Activated CD4-positive, alpha-beta T cell treated with anti-CD3 and anti-CD28 coated beads, Interleukin-2, amount 50 U/mL, for 48 hours (primary cell): ENCODE results near the gene UTS2R.
A peak's percentile ranks its signal among the peaks of the same experiment; 100 is the strongest.

Experiments
- DNase-seq, 2 experiments: peaks; one replicate each; pipeline ENCODE4 v3.0.0-alpha.2; 2020

UTS2R gene

DNA sequence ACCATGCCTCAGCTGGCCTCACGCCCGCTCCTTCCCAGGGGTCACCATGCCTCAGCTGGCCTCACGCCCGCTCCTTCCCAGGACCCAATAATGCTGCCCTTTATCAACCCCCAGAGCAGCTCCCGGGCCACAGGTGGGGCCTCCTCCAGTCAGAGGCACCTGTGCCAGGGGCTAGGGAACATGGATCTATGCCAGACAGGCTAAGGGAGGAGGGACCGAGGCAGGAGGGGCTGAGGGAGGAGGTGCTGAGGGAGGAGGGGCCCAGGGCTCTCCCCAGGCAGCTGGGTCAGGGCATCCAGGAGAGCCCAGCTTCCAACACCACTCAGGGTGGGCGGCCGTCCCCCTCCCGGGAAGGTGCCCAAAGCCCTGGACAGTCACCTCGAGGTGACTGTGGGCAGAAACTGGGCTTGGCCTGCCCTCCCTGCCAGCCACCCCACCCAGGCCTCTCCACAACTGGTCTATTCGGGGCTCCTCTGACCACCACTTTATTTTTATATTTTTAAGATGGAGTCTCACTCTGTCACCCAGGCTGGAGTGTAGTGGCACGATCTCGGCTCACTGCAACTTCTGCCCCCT is 19.4 kb downstream of the UTS2R start:
- DNase-seq = no peak

DNA sequence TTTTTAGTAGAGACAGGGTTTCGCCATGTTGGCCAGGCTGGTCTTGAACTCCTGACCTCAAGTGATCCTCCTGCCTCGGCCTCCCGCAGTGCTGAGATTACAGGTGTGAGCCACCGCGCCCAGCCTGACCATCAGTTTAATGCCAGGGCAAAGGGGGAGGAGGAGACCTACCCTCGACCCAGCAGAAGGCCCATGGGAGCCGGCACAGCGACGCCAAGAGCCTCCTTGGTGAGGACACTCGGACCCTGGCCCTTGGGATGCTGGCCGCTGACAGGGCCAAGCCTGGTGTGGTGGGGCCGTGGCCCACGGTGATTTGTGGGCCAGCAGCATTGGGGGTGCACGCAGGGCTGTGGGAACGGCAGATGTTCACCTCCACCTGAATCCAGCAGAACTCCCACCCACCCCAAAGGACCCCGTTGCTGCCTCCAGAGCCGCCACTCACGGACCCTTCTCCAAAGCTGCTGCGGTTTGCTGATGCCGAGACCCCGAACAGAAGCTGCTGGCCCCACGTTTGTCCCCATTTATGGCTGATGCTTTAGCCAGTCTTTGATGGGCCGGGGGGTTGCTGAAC is 20.0 kb downstream of the UTS2R start:
- DNase-seq = no peak

DNA sequence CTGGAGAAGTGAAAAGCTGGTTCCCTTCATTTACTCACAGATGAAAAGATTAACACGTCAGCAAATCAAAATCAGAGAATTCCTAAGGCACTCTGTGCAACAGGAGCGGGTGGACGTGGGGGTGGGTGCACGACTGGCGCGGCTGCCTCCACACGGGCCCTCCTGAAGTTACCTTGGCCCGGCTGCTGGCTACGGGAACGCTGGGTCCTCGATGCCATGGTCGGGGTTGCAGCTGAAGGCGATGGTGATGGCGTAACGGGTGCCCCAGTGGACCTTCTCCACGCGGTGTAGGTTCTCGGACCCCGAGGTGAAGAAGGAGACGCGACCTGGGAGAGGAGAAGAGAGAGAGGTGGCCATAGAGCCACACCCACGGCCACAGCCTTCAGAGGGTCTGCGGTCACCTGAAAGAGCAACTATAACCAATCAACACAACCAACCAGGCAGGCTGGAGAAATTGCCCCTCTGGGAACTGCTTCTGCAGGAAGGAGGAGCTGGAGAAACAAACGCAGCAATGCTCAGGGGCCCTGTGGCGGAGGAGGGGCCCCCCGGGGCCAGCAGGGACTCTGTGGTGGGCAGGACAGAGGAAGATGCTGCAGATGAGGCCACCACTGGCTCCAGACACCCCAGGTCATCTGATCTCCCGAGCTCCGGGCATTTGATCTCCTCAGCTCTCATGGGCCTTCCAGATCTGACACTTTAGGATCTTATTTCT is 20.8 kb downstream of the UTS2R start:
- no peak for DNase-seq

DNA sequence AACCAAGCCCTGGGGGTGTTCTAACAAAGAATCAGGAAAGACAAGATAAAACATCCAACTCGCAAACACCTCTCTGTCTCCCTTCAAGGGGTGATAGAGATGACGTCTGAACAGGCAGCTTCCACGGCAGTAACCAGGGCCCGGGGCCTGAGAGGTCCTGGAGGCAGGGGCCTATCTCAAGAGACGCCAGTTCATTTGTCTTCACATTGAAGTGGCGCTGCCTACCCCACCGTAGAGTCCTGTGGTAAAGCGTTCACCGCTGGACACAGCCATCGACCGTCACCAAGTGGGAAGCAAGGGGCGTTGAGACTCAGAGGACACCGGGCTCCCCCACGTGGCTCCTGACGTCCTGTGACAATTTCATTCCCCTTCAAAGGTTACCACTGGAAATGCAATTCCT is 21.4 kb downstream of the UTS2R start:
- DNase-seq = no peak

DNA sequence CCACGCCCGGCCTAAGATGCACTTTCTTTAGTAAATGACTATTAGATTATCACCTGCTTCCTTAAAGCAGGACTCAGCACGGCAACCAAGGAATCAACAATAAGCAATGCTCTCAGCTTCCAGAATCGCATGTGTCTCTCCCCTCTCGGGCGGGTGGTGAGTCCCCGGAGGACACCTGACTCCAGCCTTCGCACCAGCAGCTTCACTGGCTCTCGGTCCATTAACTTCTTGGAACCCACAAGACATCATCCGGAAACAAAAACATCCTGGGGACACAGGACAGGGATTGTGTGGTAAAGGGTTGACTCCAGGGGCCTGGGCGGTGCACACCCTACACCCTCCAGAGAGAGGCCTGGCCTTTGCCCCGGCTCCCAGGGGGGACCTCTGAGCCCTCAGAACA is 22.7 kb downstream of the UTS2R start:
- DNase-seq = no peak

DNA sequence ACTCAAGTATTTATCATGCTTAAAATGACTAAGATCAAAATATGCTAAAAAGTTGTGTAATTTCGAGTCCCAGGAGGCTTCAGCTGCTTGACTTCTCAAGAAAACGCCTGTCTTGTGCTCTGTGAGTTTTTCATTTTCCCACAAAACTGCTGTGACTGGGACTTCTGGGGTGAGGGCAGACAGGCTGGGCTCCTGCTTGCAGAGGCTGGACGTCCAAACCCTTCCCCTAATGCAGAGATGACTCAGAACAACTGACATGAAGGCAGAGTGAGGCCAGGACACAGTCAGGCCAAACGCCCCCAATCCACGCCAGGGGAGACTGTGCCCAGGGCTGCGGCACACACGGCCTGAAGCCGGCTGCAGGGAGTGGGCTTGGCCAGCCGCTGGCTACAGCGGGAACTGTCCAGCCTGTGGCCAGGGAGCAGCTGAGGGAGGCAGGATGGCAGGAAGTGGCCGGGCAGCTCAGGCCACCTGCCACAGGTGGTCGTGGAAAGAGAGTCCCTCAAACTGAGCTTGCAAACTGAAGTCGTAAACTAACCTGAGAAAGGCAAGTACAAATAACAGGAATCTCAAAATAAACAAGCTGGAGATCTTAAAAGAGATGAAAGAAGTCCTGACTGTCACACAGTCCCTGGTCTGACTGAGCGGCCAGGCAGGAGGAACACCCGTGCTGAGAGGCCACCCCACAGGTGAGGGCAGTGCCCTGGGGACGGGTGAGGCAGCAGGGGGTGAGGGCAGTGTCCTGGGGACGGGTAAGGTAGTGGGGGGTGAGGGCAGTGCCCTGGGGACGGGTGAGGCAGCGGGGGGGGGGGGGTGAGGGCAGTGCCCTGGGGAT is 25.3 kb downstream of the UTS2R start:
- no peak for DNase-seq

DNA sequence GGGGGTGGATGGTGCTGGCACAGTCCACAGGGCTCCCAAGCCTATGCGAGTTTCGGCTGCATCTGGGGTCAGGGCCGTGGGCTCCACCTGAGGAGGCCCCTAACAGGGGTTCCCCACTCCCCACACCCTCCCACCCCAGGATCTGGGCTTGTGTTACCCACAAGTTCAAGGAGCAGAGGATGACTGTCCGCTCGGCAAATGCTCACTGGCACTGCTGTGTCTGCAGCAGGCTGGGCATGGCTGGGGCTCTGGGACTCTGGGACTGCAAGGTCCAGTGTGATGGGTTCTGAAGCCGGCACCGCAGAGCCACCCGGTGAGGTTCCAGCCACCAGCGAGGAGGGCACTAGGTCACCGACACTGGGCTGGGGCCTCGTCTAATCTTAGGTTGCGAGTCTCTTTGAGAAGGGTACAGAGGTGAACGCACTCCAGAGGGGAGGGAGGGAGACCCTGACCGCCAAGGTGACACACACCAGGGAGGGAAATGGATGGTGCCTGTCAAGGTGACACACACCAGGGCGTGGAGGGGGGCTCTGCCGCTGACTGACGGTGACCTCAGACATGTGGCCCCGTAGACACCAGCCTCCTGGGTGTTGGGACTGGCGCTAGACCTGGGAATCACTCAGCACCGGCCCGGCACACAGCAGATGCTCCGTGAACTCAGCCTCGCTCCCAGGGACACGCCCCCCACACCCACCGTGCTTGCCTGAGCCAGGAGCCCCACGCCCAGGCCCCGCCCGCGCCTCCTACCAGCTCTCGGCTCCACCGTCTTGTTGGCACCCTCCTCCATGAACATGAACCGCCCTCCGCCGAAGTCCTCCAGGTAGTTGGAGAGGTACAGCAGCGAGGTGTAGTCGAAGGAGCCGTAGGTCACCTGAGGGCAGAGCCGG is 26.1 kb downstream of the UTS2R start:
- no peak for DNase-seq

DNA sequence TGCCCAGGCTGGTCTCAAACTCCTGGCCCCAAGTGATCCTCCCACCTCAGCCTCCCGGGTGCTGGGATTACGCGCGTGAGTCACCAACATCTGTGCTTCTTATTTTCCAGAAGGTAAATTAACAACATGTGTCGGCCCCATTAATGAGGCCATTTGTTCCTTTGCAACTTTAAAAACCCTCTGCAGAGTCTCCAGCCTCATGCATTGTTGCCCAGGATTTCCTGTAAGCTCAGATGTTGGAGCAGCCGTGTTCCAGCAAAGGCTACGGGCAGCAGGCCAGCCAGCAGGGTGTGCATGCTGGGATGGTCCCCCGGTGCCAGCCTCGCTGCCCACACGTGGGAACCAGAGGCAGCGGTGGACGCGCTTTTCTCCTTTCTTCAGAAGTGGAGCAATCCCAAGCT is 27.5 kb downstream of the UTS2R start:
- DNase-seq = no peak

DNA sequence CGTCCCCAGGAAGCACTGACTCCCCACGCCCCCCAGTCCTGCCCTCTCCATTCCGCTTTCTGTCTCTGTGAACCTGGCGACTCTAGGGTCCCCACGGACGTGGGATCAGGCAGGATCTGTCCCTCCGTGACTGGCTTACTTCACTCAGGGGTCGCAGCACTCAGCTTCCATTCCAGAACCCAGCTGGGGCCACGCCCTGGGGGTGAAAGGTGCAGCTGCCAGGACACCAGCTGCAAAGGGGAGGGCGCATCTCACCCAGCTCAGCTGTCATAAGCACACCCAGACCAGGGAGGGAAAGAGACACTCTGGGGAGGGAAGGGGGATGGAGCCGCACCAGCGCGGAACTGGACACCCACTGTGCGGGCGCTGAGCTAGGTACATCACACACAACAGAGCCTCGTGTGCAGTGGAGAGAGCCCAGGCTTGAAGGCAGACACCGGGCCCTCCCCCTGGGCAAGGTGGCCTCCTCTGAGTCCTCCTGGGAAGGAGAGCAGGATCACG is 28.1 kb downstream of the UTS2R start:
- no peak for DNase-seq

DNA sequence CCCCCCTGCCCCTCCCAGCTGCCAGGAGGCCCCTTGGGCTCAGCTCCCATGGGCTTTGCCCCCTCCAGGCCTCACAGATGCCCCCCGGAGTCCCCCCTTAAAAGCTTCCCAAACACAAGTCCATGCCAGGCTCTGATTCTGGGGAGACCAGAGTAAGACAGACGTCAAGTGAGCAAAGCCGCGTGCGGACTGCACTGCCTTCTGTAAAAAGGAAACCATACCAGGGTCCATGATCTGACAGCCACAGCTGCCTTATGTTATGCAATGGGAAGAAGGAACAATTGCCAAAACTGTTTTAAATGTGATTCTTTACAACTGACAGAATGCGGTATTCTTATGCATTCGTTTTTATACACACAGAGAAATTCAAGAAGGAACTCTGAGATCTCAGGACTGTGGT is 28.6 kb downstream of the UTS2R start:
- DNase-seq = no peak

DNA sequence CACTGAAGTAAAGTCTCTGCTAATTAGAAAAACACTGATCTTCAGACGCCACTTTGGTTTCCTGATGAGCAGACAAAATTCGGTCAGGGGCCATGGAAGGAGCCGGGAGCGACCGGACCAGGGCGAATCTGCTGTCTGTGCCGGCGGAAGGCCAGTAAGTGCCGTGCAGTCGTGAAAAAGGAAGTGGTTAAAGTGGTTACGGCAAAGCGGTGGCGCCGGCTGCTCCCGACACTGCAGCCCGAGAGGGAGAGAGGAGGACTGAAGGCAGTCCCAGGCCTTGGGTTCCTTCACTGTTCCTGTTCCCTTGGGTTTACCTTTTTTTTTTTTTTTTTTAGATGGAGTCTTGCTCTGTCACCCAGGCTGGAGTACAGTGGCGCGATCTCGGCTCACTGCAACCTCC is 29.3 kb downstream of the UTS2R start:
- DNase-seq = peak; percentile 57 to 67

DNA sequence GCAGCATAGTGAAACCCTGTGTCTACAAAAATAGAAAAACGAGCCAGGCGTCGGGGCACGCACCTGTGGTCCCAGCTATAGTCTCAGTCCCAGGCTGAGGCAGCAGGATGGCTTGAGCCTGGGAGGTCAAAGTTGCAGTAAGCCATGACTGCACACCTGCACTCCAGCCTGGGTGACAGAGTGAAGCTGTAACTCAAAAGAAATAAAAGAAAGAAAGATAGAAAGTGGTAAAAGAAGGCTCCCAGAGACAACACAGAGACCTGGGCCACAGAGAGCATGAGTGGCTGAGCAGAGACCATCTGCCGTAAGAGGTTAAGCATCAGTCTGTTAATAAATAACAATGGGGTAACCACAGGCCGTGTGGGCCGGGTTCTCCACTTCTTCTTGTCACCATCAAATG is 31.3 kb downstream of the UTS2R start:
- DNase-seq = no peak

DNA sequence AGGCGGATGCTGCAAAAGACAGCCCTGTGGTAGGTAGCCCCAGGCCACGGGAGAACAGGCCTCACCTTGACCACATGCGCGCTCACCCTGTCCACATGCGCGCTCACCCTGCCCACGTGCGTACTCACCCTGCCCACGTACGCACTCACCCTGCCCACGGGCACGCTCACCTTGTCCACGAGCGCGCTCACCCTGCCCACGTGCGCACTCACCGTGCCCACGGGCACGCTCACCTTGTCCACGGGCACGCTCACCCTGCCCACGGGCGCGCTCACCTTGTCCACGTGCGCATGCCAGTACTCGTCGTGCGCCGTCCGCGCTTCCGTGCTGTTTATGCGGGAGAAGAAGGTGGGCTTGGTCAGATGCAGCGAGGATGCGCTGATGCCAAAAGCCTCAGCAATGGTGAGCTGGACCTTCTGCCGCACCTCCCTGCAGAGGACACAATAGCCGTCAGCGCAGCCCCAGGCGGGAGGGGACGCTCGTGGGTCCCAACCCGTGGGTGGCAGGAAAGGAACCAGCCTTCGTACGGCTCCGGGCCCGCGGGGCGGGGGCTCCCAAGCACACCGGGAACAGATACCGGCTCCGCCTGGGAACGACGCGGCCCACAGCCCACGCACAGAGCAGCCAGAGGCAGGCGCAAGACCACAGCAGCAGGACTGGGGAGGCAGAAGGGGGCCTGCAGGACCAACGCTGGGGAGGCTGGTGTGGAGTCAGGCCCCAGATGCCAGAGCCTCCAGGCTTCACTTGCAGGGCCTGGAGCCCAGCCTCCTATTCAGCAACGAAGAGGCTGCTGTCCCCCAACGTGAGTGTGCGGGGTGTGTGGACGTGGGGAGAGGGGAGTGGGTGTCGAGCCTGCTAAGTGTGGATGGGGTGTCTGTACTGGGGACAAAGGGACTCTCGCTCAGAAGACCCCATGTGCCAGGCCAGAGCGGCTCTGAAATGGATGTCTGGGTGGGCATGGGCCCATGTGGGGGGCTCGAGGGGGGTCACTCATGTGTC is 32.4 kb downstream of the UTS2R start:
- DNase-seq = no peak

DNA sequence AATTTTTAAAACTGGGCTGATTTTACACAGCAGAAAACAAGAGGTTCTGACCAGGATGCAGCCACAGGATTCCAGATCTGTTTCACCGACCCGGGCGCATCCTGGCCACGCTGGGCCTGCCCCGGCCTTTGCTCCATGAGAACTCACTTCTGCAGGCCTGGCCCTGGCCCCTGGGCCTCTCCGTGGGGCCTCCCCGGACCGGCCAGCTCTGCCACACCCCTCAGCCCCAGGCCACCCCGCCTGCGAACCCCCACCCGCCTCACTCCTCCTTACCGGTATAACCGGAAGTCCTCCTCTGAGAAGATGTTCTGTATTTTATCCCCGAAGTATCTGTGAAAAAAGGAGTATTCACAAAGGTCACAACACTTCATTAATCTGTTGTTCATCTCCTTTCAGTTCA is 33.5 kb downstream of the UTS2R start:
- no peak for DNase-seq

DNA sequence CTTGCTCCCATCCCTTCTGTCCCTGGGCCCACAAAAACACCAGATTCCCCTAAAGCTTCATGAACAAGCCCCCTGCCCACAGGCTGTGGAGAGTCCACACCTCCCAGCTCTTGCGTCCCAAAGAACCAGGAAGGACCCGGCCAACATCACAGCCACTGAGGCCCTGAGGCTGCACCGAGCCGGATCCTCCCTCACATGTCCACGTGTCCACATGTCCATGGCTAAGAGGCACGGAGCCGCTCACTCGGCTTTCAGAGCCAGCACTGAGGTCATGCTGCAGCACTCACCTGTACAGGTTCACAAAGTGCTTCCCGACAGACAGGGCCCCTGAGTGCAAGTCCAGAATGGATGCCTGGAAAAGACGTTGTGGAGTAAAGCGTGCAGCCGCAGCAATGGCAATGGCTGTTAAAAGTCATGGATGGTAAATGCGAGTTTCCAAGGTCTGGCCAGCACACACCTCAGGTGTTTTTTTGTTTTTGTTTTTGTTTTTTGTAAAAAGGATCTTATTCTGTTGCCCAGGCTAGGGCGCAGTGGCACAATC is 34.6 kb downstream of the UTS2R start:
- DNase-seq = no peak

DNA sequence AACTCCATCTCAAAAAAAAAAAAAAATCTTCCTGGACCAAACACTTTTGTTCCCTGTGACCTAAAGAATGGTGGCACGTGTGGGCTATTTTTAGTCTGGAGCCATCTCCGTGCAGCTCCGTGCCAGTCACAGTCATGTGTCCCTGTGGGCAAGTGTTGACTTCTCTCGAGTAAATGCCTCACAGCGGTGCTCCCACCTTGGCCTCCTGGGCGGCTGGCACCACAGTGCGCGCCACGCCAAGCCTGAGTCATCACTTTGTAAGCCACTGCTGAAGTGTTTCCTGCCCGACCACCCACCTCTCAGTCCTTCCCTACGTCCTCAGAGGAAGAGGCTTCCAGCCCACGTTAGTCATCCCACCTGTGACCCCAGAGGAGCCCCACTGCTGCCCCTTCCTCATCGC is 35.7 kb downstream of the UTS2R start:
- DNase-seq = no peak

DNA sequence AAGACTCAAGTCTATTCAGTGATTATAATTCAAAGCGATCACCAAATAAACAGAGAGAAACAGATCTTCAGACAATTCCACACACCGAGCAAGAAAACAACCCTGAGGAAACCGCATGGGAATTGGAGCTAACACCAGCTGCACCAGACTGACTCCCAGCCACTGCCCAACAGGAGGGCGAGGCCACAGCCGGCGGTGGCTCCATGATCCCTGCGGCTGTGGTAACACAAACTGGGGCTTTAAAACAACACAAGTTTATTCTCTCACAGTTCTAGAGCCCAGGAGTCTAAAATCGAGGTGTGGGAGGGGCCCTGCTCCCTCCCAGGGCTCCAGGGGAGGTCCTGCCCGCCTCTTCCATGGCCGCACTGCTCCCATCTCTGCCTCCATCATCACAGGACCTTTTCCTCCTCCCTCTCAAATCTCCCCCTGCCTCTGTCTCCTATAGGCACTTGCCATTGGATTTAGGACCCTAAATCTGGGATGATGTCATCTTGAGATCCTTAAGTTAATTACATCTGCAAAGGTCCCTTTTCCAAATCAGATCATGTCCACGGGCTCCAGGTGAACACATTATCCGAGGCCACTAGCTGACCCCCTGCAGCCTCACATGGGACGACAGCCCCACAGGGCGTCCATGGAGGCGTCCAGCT is 36.8 kb downstream of the UTS2R start:
- DNase-seq = no peak

DNA sequence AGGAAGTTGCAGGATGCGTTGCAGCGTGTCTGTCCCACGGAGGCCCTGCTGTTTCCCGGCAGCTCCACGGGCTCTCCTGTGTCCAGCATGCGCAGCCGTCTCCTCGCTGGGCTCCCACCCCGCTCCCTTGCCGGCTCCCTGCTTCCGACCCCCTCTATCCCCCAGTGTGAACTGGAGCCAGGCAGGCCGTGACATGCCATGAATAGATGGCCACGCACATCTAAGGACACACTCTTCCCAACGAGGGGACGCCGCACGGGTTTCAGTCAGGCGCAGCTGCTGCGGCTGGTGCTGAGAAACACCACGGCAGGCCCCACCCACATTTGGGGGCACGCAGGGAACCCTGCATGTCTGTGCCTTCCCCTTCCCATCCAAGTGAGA is 37.4 kb downstream of the UTS2R start:
- no peak for DNase-seq

DNA sequence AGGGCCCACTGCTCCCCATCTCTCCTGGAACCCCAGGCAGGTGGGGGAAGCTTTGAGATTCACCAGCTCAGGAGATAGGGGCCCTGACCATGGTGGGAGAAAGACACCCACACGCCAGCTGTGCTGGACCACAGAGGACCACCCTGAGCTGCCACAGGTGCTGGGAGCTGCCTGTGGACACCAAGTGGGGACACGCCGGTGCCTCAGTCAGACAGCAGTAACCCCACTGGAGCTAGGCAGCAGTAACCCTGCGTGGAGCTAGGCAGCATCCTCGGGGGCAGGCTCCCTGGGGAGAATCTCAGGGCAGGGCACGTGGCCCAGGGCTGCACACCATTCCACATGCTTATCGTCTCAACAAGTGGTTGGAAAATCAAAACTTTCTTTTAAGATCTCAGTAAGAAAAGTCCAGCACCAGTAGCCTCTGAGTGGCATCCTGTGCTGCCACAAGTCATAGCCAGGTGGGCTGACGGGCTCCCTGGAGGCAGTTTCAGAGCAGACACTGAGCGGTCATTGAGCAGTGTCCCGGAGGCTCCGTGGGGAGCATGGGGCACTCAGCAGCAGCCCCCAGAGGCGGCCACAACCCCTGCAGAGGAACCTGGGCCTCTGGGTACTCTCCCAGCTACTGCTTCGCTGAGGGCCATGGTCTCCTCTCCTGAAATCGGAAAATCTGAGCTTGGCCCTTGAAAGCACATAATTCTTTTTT is 38.6 kb downstream of the UTS2R start:
- no peak for DNase-seq
